DMS114 treated with DMSO at 0.1 percent for 48 hours (cell line): ENCODE measurements around the gene PDXK.

Source experiments
- DNase-seq: peaks from one replicate; lab custom pipeline; 2025; ENCODE audit not compliant: unreplicated experiment; lab: John Stamatoyannopoulos, UW

PDXK gene

GRCh38 chr21:43741423-43742096, 22.6 kb downstream of the PDXK start:
- DNase-seq: no peak

GRCh38 chr21:43743947-43744346, 25.0 kb downstream of the PDXK start:
- DNase-seq: no peak

- no peak for DNase-seq
Observed at GRCh38 chr21:43744725-43745124, 25.8 kb downstream of the PDXK start.

- no peak for DNase-seq
Observed at GRCh38 chr21:43745772-43746517, 27.0 kb downstream of the PDXK start.

GRCh38 chr21:43748622-43749021, 29.7 kb downstream of the PDXK start:
- no peak for DNase-seq

- DNase-seq: no peak
Observed at GRCh38 chr21:43749651-43750262, 30.8 kb downstream of the PDXK start.

- no peak for DNase-seq
Observed at GRCh38 chr21:43750339-43751033, 31.6 kb downstream of the PDXK start.

GRCh38 chr21:43751955-43752591, 33.1 kb downstream of the PDXK start:
- DNase-seq: no peak

GRCh38 chr21:43752758-43753438, 34.0 kb downstream of the PDXK start:
- DNase-seq: no peak

GRCh38 chr21:43753439-43753799, 34.5 kb downstream of the PDXK start:
- no peak for DNase-seq

- no peak for DNase-seq
Observed at GRCh38 chr21:43754948-43755781, 36.2 kb downstream of the PDXK start.

- DNase-seq: no peak
Observed at GRCh38 chr21:43755820-43756594, 37.1 kb downstream of the PDXK start.

GRCh38 chr21:43757601-43758000, 38.7 kb downstream of the PDXK start:
- DNase-seq: no peak

- no peak for DNase-seq
Observed at GRCh38 chr21:43758111-43758641, 39.2 kb downstream of the PDXK start.

- no peak for DNase-seq
Observed at GRCh38 chr21:43758811-43759210, 39.9 kb downstream of the PDXK start.

GRCh38 chr21:43759651-43760050, 40.7 kb downstream of the PDXK start:
- DNase-seq: no peak

- DNase-seq: no peak
Observed at GRCh38 chr21:43760391-43760958, 41.5 kb downstream of the PDXK start.

- DNase-seq: no peak
Observed at GRCh38 chr21:43761886-43762285, 43.0 kb downstream of the PDXK start.
